Measurements from ENCODE around the gene IL1RAP. TPM values are rescaled to one million over a fixed set of nuclear protein-coding genes. Genes with fewer than 3 reads are reported as not detected.

Gene IL1RAP
- total and polyA plus RNA-seq, 9 of the 15 experiments (the other 6 are each of a cell fraction or from before 2014, with no cell fraction given), result 0.23 to 1.8 (median 0.88) TPM

- Histone ChIP-seq H3K79me2 (ENCODE audit: control insufficient read depth, insufficient read depth, low read length) (no peaks in the 10 kb centered on the region), H3K9me3 (replicated peaks; ENCODE audit: control insufficient read depth, insufficient read depth, low read depth, low read length) (no peaks in the 10 kb centered on the region), H3K9me1 (ENCODE audit: control insufficient read depth, insufficient read depth, low read length) (no peaks in the 10 kb centered on the region), H4K20me1 (replicated peaks; ENCODE audit: control insufficient read depth, insufficient read depth, low read length) (no peaks in the 10 kb centered on the region), H2AFZ (ENCODE audit: low read depth, low read length) (no peak overlapping the region), H3K4me3 (no peak overlapping the region), H3K36me3 (ENCODE audit: control insufficient read depth, insufficient read depth, low read length) (no peaks in the 10 kb centered on the region), H3K4me2 (ENCODE audit: insufficient read depth, low read length) (no peak overlapping the region), H3K4me1 (replicated peaks in 1 of 2; ENCODE audit: control insufficient read depth in 2 of 2, insufficient read depth in 2 of 2, low read length in 2 of 2) (no peaks in the 10 kb centered on the region), H3K27ac (ENCODE audit: extremely low read depth, low read depth, low read length) (no peak overlapping the region), H3K9ac (ENCODE audit: insufficient read depth in 1 of 2, low read depth in 2 of 2, low read length in 2 of 2) (no peak overlapping the region), H3K27me3 (ENCODE audit: control insufficient read depth in 2 of 2, insufficient read depth in 2 of 2, low read length in 2 of 2) (no peaks in the 10 kb centered on the region)
- no peak for ATAC-seq
- no TSS peak for BruUV-seq (replicated peaks)
- ChIA-PET POLR2A (no interaction called here), CTCF (ENCODE audit: low intra/inter-chr PET ratio) (no interaction called here)
- TF ChIP-seq ZNF311 (CRISPR knock-in tag; IDR thresholded peaks at IDR 0.05), result no peak
- no peak for TF ChIP-seq NCOA1 (IDR thresholded peaks at IDR 0.05; ENCODE audit: low read depth)
- no peak for TF ChIP-seq YBX1 (IDR thresholded peaks at IDR 0.05)
- TF ChIP-seq PKNOX1 (IDR thresholded peaks at IDR 0.05), result no peak
- TF ChIP-seq TRIM25 (IDR thresholded peaks at IDR 0.05; ENCODE audit: borderline replicate concordance), result no peak
- no peak for TF ChIP-seq RBM34 (IDR thresholded peaks at IDR 0.05; ENCODE audit: borderline replicate concordance, insufficient read depth, low read length)
- TF ChIP-seq ZNF12 (CRISPR knock-in tag; IDR thresholded peaks at IDR 0.05), result no peak
- TF ChIP-seq, protein P1, sequence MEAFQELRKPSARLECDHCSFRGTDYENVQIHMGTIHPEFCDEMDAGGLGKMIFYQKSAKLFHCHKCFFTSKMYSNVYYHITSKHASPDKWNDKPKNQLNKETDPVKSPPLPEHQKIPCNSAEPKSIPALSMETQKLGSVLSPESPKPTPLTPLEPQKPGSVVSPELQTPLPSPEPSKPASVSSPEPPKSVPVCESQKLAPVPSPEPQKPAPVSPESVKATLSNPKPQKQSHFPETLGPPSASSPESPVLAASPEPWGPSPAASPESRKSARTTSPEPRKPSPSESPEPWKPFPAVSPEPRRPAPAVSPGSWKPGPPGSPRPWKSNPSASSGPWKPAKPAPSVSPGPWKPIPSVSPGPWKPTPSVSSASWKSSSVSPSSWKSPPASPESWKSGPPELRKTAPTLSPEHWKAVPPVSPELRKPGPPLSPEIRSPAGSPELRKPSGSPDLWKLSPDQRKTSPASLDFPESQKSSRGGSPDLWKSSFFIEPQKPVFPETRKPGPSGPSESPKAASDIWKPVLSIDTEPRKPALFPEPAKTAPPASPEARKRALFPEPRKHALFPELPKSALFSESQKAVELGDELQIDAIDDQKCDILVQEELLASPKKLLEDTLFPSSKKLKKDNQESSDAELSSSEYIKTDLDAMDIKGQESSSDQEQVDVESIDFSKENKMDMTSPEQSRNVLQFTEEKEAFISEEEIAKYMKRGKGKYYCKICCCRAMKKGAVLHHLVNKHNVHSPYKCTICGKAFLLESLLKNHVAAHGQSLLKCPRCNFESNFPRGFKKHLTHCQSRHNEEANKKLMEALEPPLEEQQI (IDR thresholded peaks at IDR 0.05), result no peak
- no peak for TF ChIP-seq RBM17 (IDR thresholded peaks at IDR 0.05; ENCODE audit: borderline replicate concordance, low read depth, low read length)
- no peak for TF ChIP-seq EGR1 (conservative IDR thresholded peaks at IDR 0.05)
- TF ChIP-seq NELFE (IDR thresholded peaks at IDR 0.05; ENCODE audit: insufficient read depth, insufficient read length), result no peak
- DNase-seq (ENCODE audit: extremely low read depth in 1 of 4, low spot score in 3 of 4), result no peak
- no peak for FAIRE-seq
- intact Hi-C loops (cut with micrococcal nuclease), result no loop called here
- WGBS (ENCODE audit: insufficient coverage, low coverage, missing lambda C conversion rate), result 5% methylated on average over 3 of the region's 3 CpGs
- in situ Hi-C loops (cut with MboI), result no loop called here
Observed at GRCh38 chr3:190673148-190673547, 159.3 kb downstream of the IL1RAP start.
